DMS114 treated with DMSO at 0.1 percent for 48 hours (cell line): Measurements from ENCODE around the gene TSEN15.

Source experiments
- DNase-seq: peaks from one replicate; lab custom pipeline; 2025; ENCODE audit not compliant: unreplicated experiment; lab: John Stamatoyannopoulos, UW

TSEN15 gene

GRCh38 chr1:184051485-184052193 lies at the start of gene TSEN15:
Gene TSEN15, plus strand, starts transcription at chr1:184051730. Its CDS starts 26 bp downstream, at chr1:184051756.
- peak; percentile 66 for DNase-seq

- DNase-seq, result no peak
These were observed 49.5 kb upstream of the TSEN15 start for GRCh38 chr1:184002071-184002470.

GRCh38 chr1:184004935-184005334 lies 46.6 kb upstream of the TSEN15 start:
- no peak for DNase-seq

GRCh38 chr1:184005506-184005905 lies 46.0 kb upstream of the TSEN15 start:
- no peak for DNase-seq

GRCh38 chr1:184010788-184011187 lies 40.7 kb upstream of the TSEN15 start:
- no peak for DNase-seq

GRCh38 chr1:184012187-184012586 lies 39.3 kb upstream of the TSEN15 start:
- no peak for DNase-seq

- no peak for DNase-seq
These were observed 37.3 kb upstream of the TSEN15 start for GRCh38 chr1:184014271-184014670.

- DNase-seq, result no peak
These were observed 35.4 kb upstream of the TSEN15 start for GRCh38 chr1:184016169-184016568.

- no peak for DNase-seq
These were observed 34.2 kb upstream of the TSEN15 start for GRCh38 chr1:184017306-184017705.

- no peak for DNase-seq
These were observed 32.9 kb upstream of the TSEN15 start for GRCh38 chr1:184018622-184019021.

- no peak for DNase-seq
These were observed 32.5 kb upstream of the TSEN15 start for GRCh38 chr1:184019069-184019468.

GRCh38 chr1:184019506-184019905 lies 32.0 kb upstream of the TSEN15 start:
- DNase-seq, result no peak

- no peak for DNase-seq
These were observed 31.2 kb upstream of the TSEN15 start for GRCh38 chr1:184020328-184020727.

GRCh38 chr1:184020855-184021254 lies 30.7 kb upstream of the TSEN15 start:
- DNase-seq, result no peak

GRCh38 chr1:184021728-184022127 lies 29.8 kb upstream of the TSEN15 start:
- no peak for DNase-seq

- DNase-seq, result no peak
These were observed 28.9 kb upstream of the TSEN15 start for GRCh38 chr1:184022668-184023067.

GRCh38 chr1:184023171-184023570 lies 28.4 kb upstream of the TSEN15 start:
- no peak for DNase-seq

GRCh38 chr1:184025242-184025675 lies 26.3 kb upstream of the TSEN15 start:
- DNase-seq, result no peak

GRCh38 chr1:184027826-184028695 lies 23.5 kb upstream of the TSEN15 start:
- DNase-seq, result no peak

- no peak for DNase-seq
These were observed 22.5 kb upstream of the TSEN15 start for GRCh38 chr1:184028854-184029623.

- DNase-seq, result no peak
These were observed 21.0 kb upstream of the TSEN15 start for GRCh38 chr1:184030433-184031091.
